ENCODE results near the gene DSCAM. TPM values are rescaled to one million over a fixed set of nuclear protein-coding genes. Genes with fewer than 3 reads are reported as not detected.

Gene DSCAM
- total and polyA plus RNA-seq, 2 donors (not counting 1 experiment from before 2014, with no cell fraction given) = under 0.01 to 0.01 TPM

GRCh38 chr21:40675017-40675416 lies 171.9 kb downstream of the DSCAM start:
- Histone ChIP-seq H4K20me1 (ENCODE audit: control insufficient read depth, extremely low read depth, insufficient read depth, low read length) (no peaks in the 10 kb centered on the region), H3K9ac (ENCODE audit: insufficient read depth, low read length) (no peak overlapping the region)

GRCh38 chr21:40672602-40673001 lies 174.4 kb downstream of the DSCAM start:
- Histone ChIP-seq H3K79me2 (ENCODE audit: control insufficient read depth, insufficient read depth, low read length) (no peaks in the 10 kb centered on the region), H4K20me1 (ENCODE audit: control insufficient read depth, extremely low read depth, insufficient read depth, low read length) (no peaks in the 10 kb centered on the region), H3K9ac (ENCODE audit: insufficient read depth, low read length) (no peak overlapping the region), H2AFZ (ENCODE audit: low read length) (no peak overlapping the region), H3K9me3 (ENCODE audit: control insufficient read depth, insufficient read depth, low read depth, low read length) (no peaks in the 10 kb centered on the region), H3K4me3 (replicated peaks in 1 of 4; ENCODE audit: control extremely low read depth in 1 of 4, insufficient read depth in 1 of 4, low read depth in 3 of 4, low read length in 4 of 4) (no peak overlapping the region), H3K4me2 (ENCODE audit: extremely low read depth, insufficient read depth, low read length) (no peak overlapping the region), H3K27me3 (ENCODE audit: control insufficient read depth, insufficient read depth, low read length) (no peaks in the 10 kb centered on the region), H3K4me1 (ENCODE audit: control insufficient read depth, extremely low read depth, insufficient read depth, low read length) (no peaks in the 10 kb centered on the region), H3K27ac (ENCODE audit: insufficient read depth, low read length) (no peak overlapping the region), H3K36me3 (ENCODE audit: control insufficient read depth, insufficient read depth, low read length) (no peaks in the 10 kb centered on the region)
- peak in 1 of 2 donors; percentile 5 for DNase-seq (ENCODE audit: low read depth in 2 of 2)
- no peak for TF ChIP-seq CTCF (conservative IDR thresholded peaks at IDR 0.05 in 1 of 2, IDR thresholded peaks at IDR 0.05 in 1 of 2; ENCODE audit: low read depth in 1 of 2, low read length in 2 of 2)
- no peak for TF ChIP-seq EZH2 (IDR thresholded peaks at IDR 0.05; ENCODE audit: low read length, missing control alignments)

More at GRCh38 chr21:40675017-40675416, 171.9 kb downstream of the DSCAM start:
- H3K4me3 ChIP-seq (replicated peaks in 1 of 4; ENCODE audit: control extremely low read depth in 1 of 4, insufficient read depth in 1 of 4, low read depth in 3 of 4, low read length in 4 of 4) = no peak overlapping the region
- no peak for DNase-seq (ENCODE audit: low read depth in 2 of 2)
- H3K9me3 ChIP-seq (ENCODE audit: control insufficient read depth, insufficient read depth, low read depth, low read length) = no peaks in the 10 kb centered on the region
- no peaks in the 10 kb centered on the region for H3K27me3 ChIP-seq (ENCODE audit: control insufficient read depth, insufficient read depth, low read length)
- no peaks in the 10 kb centered on the region for H3K79me2 ChIP-seq (ENCODE audit: control insufficient read depth, insufficient read depth, low read length)
- H3K36me3 ChIP-seq (ENCODE audit: control insufficient read depth, insufficient read depth, low read length) = no peaks in the 10 kb centered on the region
- H3K4me1 ChIP-seq (ENCODE audit: control insufficient read depth, extremely low read depth, insufficient read depth, low read length) = no peaks in the 10 kb centered on the region
- no peak overlapping the region for H2AFZ ChIP-seq (ENCODE audit: low read length)
- no peak overlapping the region for H3K27ac ChIP-seq (ENCODE audit: insufficient read depth, low read length)
- TF ChIP-seq EZH2 (IDR thresholded peaks at IDR 0.05; ENCODE audit: low read length, missing control alignments) = no peak
- TF ChIP-seq CTCF (conservative IDR thresholded peaks at IDR 0.05 in 1 of 2, IDR thresholded peaks at IDR 0.05 in 1 of 2; ENCODE audit: low read depth in 1 of 2, low read length in 2 of 2) = no peak
- no peak overlapping the region for H3K4me2 ChIP-seq (ENCODE audit: extremely low read depth, insufficient read depth, low read length)

GRCh38 chr21:40671716-40672115 lies 175.2 kb downstream of the DSCAM start:
- Histone ChIP-seq H3K27ac (ENCODE audit: insufficient read depth, low read length) (no peak overlapping the region), H3K4me2 (ENCODE audit: extremely low read depth, insufficient read depth, low read length) (no peak overlapping the region), H4K20me1 (ENCODE audit: control insufficient read depth, extremely low read depth, insufficient read depth, low read length) (no peaks in the 10 kb centered on the region), H3K4me3 (replicated peaks in 1 of 4; ENCODE audit: control extremely low read depth in 1 of 4, insufficient read depth in 1 of 4, low read depth in 3 of 4, low read length in 4 of 4) (no peak overlapping the region), H3K9me3 (ENCODE audit: control insufficient read depth, insufficient read depth, low read depth, low read length) (no peaks in the 10 kb centered on the region), H3K36me3 (ENCODE audit: control insufficient read depth, insufficient read depth, low read length) (no peaks in the 10 kb centered on the region), H2AFZ (ENCODE audit: low read length) (no peak overlapping the region), H3K27me3 (ENCODE audit: control insufficient read depth, insufficient read depth, low read length) (no peaks in the 10 kb centered on the region), H3K79me2 (ENCODE audit: control insufficient read depth, insufficient read depth, low read length) (no peaks in the 10 kb centered on the region), H3K9ac (ENCODE audit: insufficient read depth, low read length) (no peak overlapping the region), H3K4me1 (ENCODE audit: control insufficient read depth, extremely low read depth, insufficient read depth, low read length) (no peaks in the 10 kb centered on the region)
- peak in 1 of 2 donors; percentile 77 for DNase-seq (ENCODE audit: low read depth in 2 of 2)
- no peak for TF ChIP-seq CTCF (conservative IDR thresholded peaks at IDR 0.05 in 1 of 2, IDR thresholded peaks at IDR 0.05 in 1 of 2; ENCODE audit: low read depth in 1 of 2, low read length in 2 of 2)
- TF ChIP-seq EZH2 (IDR thresholded peaks at IDR 0.05; ENCODE audit: low read length, missing control alignments) = no peak
